Hepatocyte (in vitro differentiated cells): ENCODE data around the gene TMC5. TPM values are rescaled to one million over a fixed set of nuclear protein-coding genes. Genes with fewer than 3 reads are reported as not detected.
A peak's percentile ranks its signal among the peaks of the same experiment; 100 is the strongest.

Source experiments
- DNase-seq: peaks from one replicate; pipeline ENCODE4 v3.0.0-alpha.2; 2016; ENCODE audit warnings: low spot score
- H2AFZ ChIP-seq: fragments of 200-600 bp; sonication (generic); 2 replicates; pipeline ENCODE4 v1.6.0; 2016; ENCODE audit warnings: antibody characterized with exemption, mild to moderate bottlenecking
- H3K27ac ChIP-seq: fragments of 200-600 bp; sonication (generic); 2 replicates; pipeline ENCODE4 v1.5.1; 2016; ENCODE audit warnings: mild to moderate bottlenecking
- H3K27me3 ChIP-seq: fragments of 200-600 bp; sonication (generic); 2 replicates; pipeline ENCODE4 v1.6.1; 2016
- H3K36me3 ChIP-seq: fragments of 200-600 bp; sonication (generic); replicated peaks from 2 replicates; pipeline ENCODE4 v1.5.1; 2016; ENCODE audit warnings: low read depth; ENCODE audit not compliant: insufficient read depth
- H3K4me1 ChIP-seq: fragments of 200-600 bp; sonication (generic); 2 replicates; pipeline ENCODE4 v1.5.1; 2016; ENCODE audit warnings: mild to moderate bottlenecking, moderate library complexity; ENCODE audit not compliant: insufficient read depth
- H3K4me2 ChIP-seq: fragments of 200-600 bp; sonication (generic); 2 replicates; pipeline ENCODE4 v1.6.0; 2016
- H3K4me3 ChIP-seq: fragments of 200-600 bp; sonication (generic); 2 replicates; pipeline ENCODE4 v1.5.1; 2016; ENCODE audit warnings: mild to moderate bottlenecking
- H3K79me2 ChIP-seq: fragments of 200-600 bp; sonication (generic); 2 replicates; pipeline ENCODE4 v1.6.0; 2017; ENCODE audit warnings: mild to moderate bottlenecking
- H3K9me2 ChIP-seq: fragments of 200-600 bp; sonication (generic); replicated peaks from 2 replicates; pipeline ENCODE4 v1.6.0; 2017; ENCODE audit warnings: mild to moderate bottlenecking; ENCODE audit not compliant: insufficient read depth
- H3K9me3 ChIP-seq: fragments of 200-600 bp; sonication (generic); 2 replicates; pipeline ENCODE4 v1.5.1; 2016; ENCODE audit warnings: low read depth, mild to moderate bottlenecking
- H4K20me1 ChIP-seq: fragments of 200-600 bp; sonication (generic); 2 replicates; pipeline ENCODE4 v1.6.0; 2016; ENCODE audit warnings: mild to moderate bottlenecking; ENCODE audit not compliant: insufficient read depth, poor library complexity, severe bottlenecking
- EZH2 ChIP-seq: fragments of 200-600 bp; sonication (generic); IDR thresholded peaks from 2 replicates; pipeline ENCODE4 v1.6.1; 2016; ENCODE audit warnings: antibody characterized with exemption, mild to moderate bottlenecking, borderline replicate concordance
- EZH2phosphoT487 ChIP-seq: fragments of 200-600 bp; sonication (generic); IDR thresholded peaks from one replicate; pipeline ENCODE4 v1.6.1; 2018; ENCODE audit warnings: antibody characterized with exemption, mild to moderate bottlenecking, low read depth, moderate library complexity; ENCODE audit not compliant: unreplicated experiment, severe bottlenecking
- WGBS: methylation state at CpG from one replicate; pipeline ENCODE4 v1.1.6; 2016; ENCODE audit warnings: low lambda C conversion rate; ENCODE audit errors: missing lambda C conversion rate; 5-methylcytosine and 5-hydroxymethylcytosine counted together
- polyA plus RNA-seq: library from polyadenylated mRNA; unstranded; fragments of >200 nt; fragmentation: Nextera tagmentation; extraction: Ambion mirVana; gene quantifications from 2 replicates; pipeline ENCODE4 v1.2.1, GENCODE V29; 2016
- total RNA-seq: library from RNA; depleted of rRNA; stranded (reverse); fragments of >200 nt; gene quantifications from 2 replicates; pipeline ENCODE4 v1.2.3, GENCODE V29; 2014
- TF ChIP-seq, protein P1 (sequence below): fragments of 200-600 bp; sonication (generic); IDR thresholded peaks from 2 replicates; pipeline ENCODE4 v1.5.1; 2016; ENCODE audit warnings: antibody characterized with exemption, mild to moderate bottlenecking; ENCODE audit not compliant: poor library complexity

The TMC5 gene
- total and polyA plus RNA-seq, 2 experiments from 2014 or later, result 2.9 to 3.3 TPM

DNA sequence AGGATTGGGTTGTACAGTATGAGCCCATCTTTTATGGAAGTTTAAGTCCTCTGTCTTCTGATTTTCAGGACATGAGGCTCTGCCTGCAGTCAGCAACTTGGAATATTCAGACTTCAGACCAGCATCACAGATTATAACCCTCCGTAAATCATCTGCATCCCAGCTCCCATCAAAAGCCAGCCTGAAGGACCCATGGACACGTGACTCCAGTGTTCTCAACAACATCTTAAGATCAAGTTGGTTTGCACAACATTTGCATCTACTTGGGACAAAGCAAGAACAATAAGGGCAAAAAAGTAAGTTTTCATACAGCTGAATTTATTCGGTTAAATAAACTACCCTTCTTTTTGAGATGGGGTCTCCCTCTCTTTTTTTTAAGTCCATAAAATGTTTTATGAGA, 12.7 kb downstream of the TMC5 start:
- DNase-seq, result no peak
- TF ChIP-seq EZH2, result no peak
- TF ChIP-seq EZH2phosphoT487, result no peak
- TF ChIP-seq, protein P1, sequence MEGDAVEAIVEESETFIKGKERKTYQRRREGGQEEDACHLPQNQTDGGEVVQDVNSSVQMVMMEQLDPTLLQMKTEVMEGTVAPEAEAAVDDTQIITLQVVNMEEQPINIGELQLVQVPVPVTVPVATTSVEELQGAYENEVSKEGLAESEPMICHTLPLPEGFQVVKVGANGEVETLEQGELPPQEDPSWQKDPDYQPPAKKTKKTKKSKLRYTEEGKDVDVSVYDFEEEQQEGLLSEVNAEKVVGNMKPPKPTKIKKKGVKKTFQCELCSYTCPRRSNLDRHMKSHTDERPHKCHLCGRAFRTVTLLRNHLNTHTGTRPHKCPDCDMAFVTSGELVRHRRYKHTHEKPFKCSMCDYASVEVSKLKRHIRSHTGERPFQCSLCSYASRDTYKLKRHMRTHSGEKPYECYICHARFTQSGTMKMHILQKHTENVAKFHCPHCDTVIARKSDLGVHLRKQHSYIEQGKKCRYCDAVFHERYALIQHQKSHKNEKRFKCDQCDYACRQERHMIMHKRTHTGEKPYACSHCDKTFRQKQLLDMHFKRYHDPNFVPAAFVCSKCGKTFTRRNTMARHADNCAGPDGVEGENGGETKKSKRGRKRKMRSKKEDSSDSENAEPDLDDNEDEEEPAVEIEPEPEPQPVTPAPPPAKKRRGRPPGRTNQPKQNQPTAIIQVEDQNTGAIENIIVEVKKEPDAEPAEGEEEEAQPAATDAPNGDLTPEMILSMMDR, result no peak
- Histone ChIP-seq H3K36me3 (no peaks in the 10 kb centered on the region), H2AFZ (peak overlapping the region; percentile 35), H3K27ac (peak overlapping the region; percentile 85), H3K9me3 (no peaks in the 10 kb centered on the region), H3K4me1 (peaks cover 4% of the 10 kb centered on the region), H4K20me1 (no peaks in the 10 kb centered on the region), H3K79me2 (no peaks in the 10 kb centered on the region), H3K4me3 (no peak overlapping the region), H3K27me3 (no peaks in the 10 kb centered on the region), H3K9me2 (no peaks in the 10 kb centered on the region), H3K4me2 (no peak overlapping the region)
- WGBS, result 84% methylated on average over 3 of the region's 3 CpGs

DNA sequence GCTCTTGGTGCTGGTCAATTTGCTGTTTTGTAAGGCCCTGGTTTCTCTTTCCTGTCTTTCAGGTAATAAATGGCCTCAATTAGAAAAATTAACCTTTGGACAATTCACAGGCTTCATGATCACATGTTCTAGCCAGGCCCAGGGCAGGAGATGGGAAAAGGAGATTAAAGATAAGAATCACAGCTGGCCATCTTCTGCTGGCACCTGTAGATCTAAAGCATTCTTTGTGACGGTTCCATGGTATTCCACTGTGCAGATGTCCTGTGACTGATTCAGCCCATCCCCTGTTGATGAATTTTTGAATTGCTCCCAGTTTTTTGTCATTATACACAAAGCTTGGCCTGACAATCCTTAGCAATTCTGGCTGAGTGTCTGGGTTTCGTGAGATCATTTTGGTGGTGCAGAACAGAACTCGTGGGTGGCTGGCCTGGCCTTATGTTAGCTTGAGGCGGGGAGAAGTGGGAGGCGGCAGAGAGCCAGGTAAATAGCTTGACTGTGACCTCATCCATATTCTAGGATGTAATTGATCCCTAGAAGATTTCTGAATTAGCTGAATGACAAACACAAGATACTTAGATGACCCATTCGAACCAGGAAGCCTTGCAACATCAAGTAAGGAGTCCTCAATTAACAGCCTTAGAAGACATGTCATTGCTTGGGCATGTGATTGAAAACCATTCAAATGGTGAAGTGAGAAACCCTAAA, 14.1 kb downstream of the TMC5 start:
- Histone ChIP-seq H3K4me1 (peaks cover 4% of the 10 kb centered on the region), H3K4me3 (no peak overlapping the region), H3K79me2 (no peaks in the 10 kb centered on the region), H3K36me3 (no peaks in the 10 kb centered on the region), H4K20me1 (no peaks in the 10 kb centered on the region), H3K27ac (peak overlapping the region; percentile 85), H3K27me3 (no peaks in the 10 kb centered on the region), H3K9me2 (no peaks in the 10 kb centered on the region), H3K4me2 (no peak overlapping the region), H3K9me3 (no peaks in the 10 kb centered on the region), H2AFZ (no peak overlapping the region)
- 68% methylated on average over 6 of the region's 6 CpGs for WGBS
- TF ChIP-seq EZH2 (no peak), EZH2phosphoT487 (no peak)
- TF ChIP-seq, protein P1, result no peak
- DNase-seq, result peak; percentile 9

DNA sequence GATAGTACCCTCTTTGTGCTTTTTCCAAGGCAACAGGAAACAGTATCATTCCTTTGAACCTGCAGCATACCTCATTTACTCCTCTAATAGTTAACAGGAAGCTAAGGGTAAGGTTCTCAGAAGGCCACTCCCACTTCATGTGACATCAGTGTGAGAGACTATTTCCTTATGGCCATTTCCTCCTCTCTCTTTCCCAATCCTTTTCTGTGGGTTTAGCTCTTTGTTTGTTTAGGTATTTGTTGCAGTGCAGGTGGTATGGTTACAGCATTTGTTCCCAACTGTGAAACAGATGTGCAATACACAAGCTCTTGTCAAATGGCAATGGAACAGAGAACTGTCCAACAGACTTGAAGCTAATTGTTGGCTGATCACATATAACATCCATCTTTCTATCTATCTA, 14.7 kb downstream of the TMC5 start:
- H3K9me2 ChIP-seq, result no peaks in the 10 kb centered on the region
- no peaks in the 10 kb centered on the region for H3K79me2 ChIP-seq
- H3K36me3 ChIP-seq, result no peaks in the 10 kb centered on the region
- TF ChIP-seq EZH2, result no peak
- no peak for TF ChIP-seq EZH2phosphoT487
- TF ChIP-seq, protein P1, result no peak
- H3K4me2 ChIP-seq, result no peak overlapping the region
- peaks cover 7% of the 10 kb centered on the region for H3K4me1 ChIP-seq
- H3K27ac ChIP-seq, result peak overlapping the region; percentile 85
- no peaks in the 10 kb centered on the region for H3K27me3 ChIP-seq
- no peak overlapping the region for H2AFZ ChIP-seq
- no peaks in the 10 kb centered on the region for H4K20me1 ChIP-seq
- peak; percentile 72 for DNase-seq
- H3K9me3 ChIP-seq, result no peaks in the 10 kb centered on the region
- H3K4me3 ChIP-seq, result no peak overlapping the region
